Stimulated activated CD4-positive, alpha-beta T cell treated with anti-CD3 and anti-CD28 coated beads, Interleukin-2, amount 100 ng/mL, for 4 hours (primary cell): Measurements from ENCODE around the gene KCNK1.

Source experiments
- DNase-seq: peaks from one replicate; pipeline ENCODE4 v3.0.0-alpha.2; 2020; ENCODE audit warnings: low read depth

Gene KCNK1

GRCh38 chr1:233636503-233636877 lies 22.6 kb downstream of the KCNK1 start:
- no peak for DNase-seq

GRCh38 chr1:233638513-233638912 lies 24.6 kb downstream of the KCNK1 start:
- no peak for DNase-seq

DNA sequence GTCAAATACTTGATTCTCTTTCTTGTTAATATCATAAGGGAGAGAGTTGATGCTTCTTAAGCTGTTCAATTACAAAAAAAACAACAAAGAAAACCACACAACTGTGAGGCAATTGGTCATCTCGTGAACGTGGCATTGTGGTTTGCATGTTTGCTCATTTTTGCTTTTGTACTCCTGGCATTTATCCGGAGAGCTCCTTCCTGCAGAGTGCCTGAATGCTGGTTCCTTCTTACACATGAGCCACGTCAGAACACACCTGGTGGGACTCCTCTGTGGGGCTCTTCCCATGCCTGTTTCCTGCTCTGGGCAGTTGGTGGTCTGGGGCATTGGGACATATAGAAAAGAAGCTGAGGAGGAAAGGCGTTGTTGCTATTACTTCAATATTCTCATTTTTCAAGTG lies 25.7 kb downstream of the KCNK1 start:
- no peak for DNase-seq

- DNase-seq: no peak
These were observed 26.3 kb downstream of the KCNK1 start for GRCh38 chr1:233640179-233640578.

DNA sequence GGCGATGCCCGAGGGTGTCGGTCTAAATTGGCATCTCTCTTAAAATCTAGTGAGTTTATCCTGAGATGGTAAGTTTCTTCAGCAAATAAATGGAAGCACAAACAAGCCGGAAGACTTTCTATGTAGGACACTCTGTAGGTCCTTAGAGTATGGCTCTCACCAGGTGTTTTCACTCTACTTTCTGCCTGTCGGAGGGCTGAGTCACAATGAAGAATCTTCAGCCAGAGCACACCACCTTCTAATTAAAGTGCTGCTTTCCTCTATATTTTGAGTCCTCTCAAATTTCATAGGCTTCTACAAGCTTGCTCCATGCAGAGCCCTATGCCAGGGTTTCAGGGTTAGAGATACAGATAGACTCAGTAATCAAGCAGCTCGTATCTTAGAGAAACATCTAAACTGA lies 27.1 kb downstream of the KCNK1 start:
- no peak for DNase-seq

DNA sequence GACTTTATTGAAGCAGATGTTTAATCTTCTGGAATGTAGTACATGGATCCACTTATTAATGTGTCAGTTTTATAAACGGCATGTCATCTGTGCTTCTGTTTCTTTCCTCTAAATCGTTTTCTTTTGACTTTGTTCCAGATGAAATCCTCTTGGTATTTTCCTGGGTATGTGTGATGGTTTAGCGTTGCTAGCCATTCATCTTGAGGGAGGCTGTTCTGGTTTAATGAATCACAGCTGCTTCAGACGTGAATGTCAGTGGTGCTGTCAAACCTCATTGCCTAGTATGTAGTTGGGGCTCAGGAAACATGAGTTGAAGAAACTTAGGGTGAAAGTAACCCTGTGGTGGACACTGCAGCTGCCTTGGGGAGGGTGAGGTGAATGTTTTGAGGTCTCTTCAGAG lies 33.2 kb downstream of the KCNK1 start:
- no peak for DNase-seq

GRCh38 chr1:233647636-233648035 lies 33.7 kb downstream of the KCNK1 start:
- no peak for DNase-seq

GRCh38 chr1:233651061-233651460 lies 37.2 kb downstream of the KCNK1 start:
- no peak for DNase-seq

GRCh38 chr1:233651563-233652233 lies 37.8 kb downstream of the KCNK1 start:
- no peak for DNase-seq

- DNase-seq: no peak
These were observed 38.6 kb downstream of the KCNK1 start for GRCh38 chr1:233652526-233652925.

GRCh38 chr1:233654658-233655280 lies 40.9 kb downstream of the KCNK1 start:
- DNase-seq: no peak

GRCh38 chr1:233655301-233655740 lies 41.4 kb downstream of the KCNK1 start:
- DNase-seq: no peak

- no peak for DNase-seq
These were observed 42.2 kb downstream of the KCNK1 start for GRCh38 chr1:233656032-233656635.

DNA sequence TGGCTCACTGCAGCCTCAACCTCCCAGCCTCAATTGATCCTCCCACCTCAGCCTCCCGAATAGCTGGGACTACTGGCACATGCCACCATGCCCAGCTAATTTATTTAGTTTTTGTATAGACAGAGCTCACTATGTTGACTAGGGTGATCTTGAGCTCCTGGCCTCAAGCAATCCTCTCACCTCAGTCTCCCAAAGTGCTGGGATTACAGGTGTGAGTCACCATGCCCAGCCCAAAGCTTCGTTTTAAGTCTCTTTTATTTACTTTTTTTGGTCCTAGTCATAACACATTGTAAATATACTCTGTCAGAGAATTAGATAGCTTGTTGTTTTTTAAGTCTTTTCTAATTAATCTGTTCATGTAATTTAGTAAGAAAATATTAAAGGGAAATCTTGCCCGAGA lies 42.8 kb downstream of the KCNK1 start:
- DNase-seq: no peak

DNA sequence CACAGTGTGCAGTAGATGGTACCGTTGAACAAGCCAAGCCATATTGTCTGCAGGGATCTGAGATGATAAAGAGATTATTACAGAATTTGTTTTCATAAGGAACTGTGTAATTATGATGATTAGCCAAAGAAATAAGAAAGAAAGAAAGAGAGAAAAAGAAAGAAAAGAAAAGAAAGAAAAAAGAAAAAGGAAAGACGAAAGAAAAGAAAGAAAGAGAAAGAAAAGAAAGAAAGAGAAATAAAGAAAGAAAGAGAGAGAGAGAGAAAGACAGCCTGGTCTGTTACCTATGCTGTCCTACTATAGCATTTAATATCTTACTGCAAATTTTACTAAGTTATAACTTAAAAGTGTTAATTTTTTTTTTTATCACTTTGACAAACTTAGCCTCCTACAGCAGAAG lies 43.6 kb downstream of the KCNK1 start:
- DNase-seq: no peak

- DNase-seq: no peak
These were observed 45.6 kb downstream of the KCNK1 start for GRCh38 chr1:233659495-233659894.

DNA sequence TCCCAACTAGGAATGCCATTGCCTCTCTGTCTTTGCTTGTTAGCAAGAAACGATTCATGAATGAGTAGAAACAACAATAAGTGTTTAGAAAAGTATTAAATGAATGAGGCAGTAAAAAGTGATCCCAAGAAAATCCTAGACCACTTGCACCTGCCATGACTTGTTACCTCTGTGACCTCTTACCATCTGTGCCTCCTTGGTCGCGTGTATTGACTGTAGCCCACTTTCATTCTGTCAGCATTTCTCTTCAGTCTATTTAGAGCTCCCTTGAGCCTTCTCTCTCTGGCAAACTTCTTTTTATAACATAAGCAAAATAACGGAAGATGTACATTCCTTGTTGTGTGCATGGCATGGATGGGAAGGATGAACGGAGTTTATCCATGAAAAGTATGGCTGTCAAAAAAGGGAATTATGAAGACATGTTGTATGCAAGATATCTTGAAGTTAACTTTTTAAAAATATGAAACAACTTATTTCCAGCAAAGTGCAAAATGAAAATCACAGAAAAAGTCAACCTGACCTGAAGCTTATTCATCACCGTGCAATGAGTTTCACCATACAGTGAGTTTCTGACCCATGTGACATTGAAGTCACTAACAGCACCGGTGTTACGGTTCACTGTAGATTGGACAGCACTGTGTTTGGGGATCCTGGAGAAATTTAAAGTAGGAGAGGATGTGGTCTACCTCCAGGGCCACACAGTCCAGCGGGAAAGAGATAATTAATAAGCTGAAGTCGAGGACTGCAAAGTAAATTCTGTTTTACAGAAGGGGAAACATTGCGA lies 47.7 kb downstream of the KCNK1 start:
- DNase-seq: no peak

GRCh38 chr1:233662575-233663304 lies 48.8 kb downstream of the KCNK1 start:
- DNase-seq: no peak

- DNase-seq: no peak
These were observed 50.3 kb downstream of the KCNK1 start for GRCh38 chr1:233664253-233664652.

DNA sequence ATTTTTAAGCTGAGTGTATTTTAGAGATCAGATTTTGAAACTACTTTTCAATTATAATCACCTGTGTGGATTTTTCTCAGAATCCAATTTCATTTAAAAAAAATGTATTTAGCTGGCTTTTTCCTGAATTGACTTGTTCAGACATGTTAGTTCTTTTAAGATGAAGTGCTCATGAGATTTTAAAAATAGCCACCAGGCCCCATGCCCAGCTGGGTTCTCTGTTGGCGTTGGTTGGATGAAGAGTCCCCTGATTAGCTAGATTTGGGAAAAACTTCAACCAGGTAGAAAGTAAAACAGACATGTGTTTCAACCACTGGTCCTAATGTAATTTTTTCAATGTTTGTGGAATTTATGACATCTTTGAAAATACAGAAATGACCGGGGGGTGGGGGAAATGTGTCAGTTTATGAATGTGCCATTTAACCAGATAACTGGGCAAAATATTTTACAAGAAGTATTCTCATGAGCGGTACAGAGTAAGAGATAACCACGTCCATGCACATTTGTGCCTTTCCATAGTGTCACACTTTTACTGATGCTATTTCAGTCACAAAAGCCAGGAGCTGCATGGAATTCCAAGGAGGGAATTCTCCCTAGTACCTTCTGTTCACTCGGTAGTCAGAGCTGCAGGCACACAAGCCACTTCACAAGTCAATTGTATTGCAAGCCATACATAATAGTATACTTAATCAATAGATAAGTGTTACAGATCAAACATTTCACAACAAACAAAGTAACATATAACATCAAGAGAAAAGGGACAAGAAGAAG lies 51.1 kb downstream of the KCNK1 start:
- DNase-seq: no peak

DNA sequence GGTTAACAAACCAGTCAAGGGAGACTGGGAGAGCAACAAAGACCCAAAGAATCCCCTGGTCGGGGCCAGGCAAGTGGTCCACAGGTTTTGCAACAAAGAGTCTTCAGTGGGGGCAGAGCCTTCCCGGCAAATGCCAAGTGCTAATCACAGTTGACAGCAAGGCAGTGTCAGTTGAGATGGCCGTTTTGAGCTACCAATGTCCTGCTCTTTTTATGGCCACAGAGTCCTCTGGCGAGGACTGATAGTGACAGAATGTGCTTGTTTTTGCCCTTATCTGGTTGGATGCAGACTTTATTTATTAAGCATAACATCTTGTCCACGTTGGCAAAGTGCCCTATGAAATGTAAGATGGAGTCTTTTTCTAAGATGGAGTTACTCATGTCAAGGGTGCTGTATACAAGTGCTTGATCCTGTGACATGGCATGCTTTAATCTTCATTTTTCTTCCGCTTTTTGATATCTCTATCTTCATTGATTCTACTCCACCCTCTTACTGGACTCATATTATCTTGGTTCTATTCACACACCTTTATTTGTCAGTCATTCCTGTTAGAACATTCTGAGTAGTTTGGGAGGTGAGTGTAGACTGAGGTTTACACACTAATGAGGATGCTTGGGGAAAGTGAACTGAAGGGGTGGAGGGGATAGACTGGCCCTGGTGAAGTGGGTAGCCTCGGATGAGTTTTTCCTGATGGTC lies 51.8 kb downstream of the KCNK1 start:
- DNase-seq: no peak
